ENCODE data around the gene PRICKLE1.

Gene PRICKLE1

DNA sequence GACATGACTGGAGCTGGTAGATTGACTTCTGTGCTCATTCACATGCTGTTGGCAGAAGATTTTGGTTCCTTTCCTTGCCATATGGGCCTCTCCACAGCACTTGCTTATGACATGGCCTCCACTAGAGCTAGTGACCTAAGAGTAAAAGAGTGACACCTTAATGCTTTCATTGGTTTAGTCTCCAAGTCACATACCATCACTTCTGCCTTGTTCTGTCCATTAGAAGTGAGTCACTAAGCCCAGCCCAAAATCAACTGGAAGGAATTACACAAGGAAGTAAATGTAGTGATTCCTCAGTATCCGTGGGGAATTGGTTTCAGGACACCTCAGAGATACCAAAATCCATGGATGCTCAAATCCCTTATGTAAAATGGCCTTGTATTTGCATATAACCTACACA lies 182.2 kb downstream of the PRICKLE1 start:
- in situ Hi-C loops (cut with MboI; ENCODE audit: low sequenced_read_pairs): no loop called here

Measured in HL-60/S4 (cell line).